Measurements from ENCODE around the gene KCNC1. TPM values are rescaled to one million over a fixed set of nuclear protein-coding genes. Genes with fewer than 3 reads are reported as not detected.

KCNC1 gene
- total RNA-seq, 1 experiment from 2014 or later: 0.20 TPM

GRCh38 chr11:17760102-17761029 lies 25.8 kb downstream of the KCNC1 start:
- CTCF ChIA-PET: interaction anchor here (0.6 to 3.1 kb wide), 21 partner anchors 9 to 220 kb away, joined by 3 to 38 read pairs (median 3); partner anchors contain the start of gene MYOD1
- Mint-ChIP-seq H3K36me3 (no peaks in the 10 kb centered on the region), H3K27me3 (ENCODE audit: low read depth) (no peaks in the 10 kb centered on the region; the same call in 1 of the 2 replicates), H3K4me1 (0 out of 2 replicates have a peak, but pooled peaks cover 4% of the 10 kb centered on the region), H3K27ac (no peak overlapping the region), H3K9me3 (no peaks in the 10 kb centered on the region), H3K4me3 (no peak overlapping the region)
- TF ChIP-seq FOXK1 (CRISPR knock-in tag; IDR thresholded peaks at IDR 0.05): no peak
- no peak for TF ChIP-seq SOX15 (CRISPR knock-in tag; IDR thresholded peaks at IDR 0.05)
- peak; percentile 28; the same call in 1 of the 2 replicates for TF ChIP-seq CTCF (IDR thresholded peaks at IDR 0.05)
- TF ChIP-seq ERG (CRISPR knock-in tag; IDR thresholded peaks at IDR 0.05): no peak
- TF ChIP-seq ZNF423 (CRISPR knock-in tag; IDR thresholded peaks at IDR 0.05): 0 out of 2 replicates have a peak, but pooled peaks have one; percentile 18
- POLR2A ChIA-PET: no interaction called here
- DNase-seq (ENCODE audit: low spot score) (peak; percentile 87), ATAC-seq (peak; percentile 98)

DNA sequence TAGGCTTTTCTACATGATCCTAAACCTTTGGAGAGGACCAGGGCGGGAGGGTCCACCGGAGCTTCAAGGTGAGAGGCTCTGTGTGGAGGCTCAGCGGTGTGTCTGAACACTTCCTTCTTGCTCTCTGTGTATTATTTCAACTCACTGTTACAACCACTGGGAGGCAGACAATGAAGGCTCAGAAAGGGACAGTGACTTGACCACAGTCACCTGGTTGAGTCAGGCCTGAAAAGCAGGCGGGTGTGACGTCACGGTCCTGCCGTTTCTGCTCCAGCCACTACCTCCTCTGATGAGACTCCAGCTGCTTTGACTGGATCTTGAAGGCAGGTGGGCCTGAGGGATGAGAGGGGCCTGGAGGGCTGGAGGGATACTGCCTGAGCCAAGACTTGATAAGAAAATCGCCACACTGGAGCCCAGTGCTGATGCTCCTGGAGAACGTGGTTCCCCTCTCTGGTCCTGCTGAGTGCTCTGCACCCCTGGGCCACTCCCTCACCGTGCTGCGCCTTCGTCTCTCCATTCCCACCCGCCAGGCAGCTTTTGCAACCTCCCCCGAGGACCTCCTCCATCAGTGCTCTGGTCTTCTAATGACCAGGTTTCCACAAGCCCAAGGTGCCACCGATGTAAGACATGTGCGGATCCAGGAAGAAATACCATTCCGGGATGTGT lies 27.9 kb downstream of the KCNC1 start:
- Mint-ChIP-seq H3K4me1 (0 out of 2 replicates have a peak, but pooled peaks cover 4% of the 10 kb centered on the region), H3K9me3 (no peaks in the 10 kb centered on the region), H3K27ac (no peak overlapping the region), H3K36me3 (no peaks in the 10 kb centered on the region), H3K4me3 (no peak overlapping the region), H3K27me3 (ENCODE audit: low read depth) (no peaks in the 10 kb centered on the region)
- TF ChIP-seq TEAD4 (CRISPR knock-in tag; IDR thresholded peaks at IDR 0.05) (no peak), SP1 (CRISPR knock-in tag; conservative IDR thresholded peaks at IDR 0.05) (no peak), E2F5 (CRISPR knock-in tag; IDR thresholded peaks at IDR 0.05) (no peak), GRHL2 (CRISPR knock-in tag; IDR thresholded peaks at IDR 0.05; ENCODE audit: insufficient replicate concordance, severe bottlenecking) (no peak), KAT7 (CRISPR knock-in tag; IDR thresholded peaks at IDR 0.05; ENCODE audit: borderline replicate concordance) (no peak), JUN (CRISPR knock-in tag; IDR thresholded peaks at IDR 0.05) (no peak), ZSCAN18 (CRISPR knock-in tag; IDR thresholded peaks at IDR 0.05) (no peak), E2F4 (CRISPR knock-in tag; IDR thresholded peaks at IDR 0.05; ENCODE audit: borderline replicate concordance, low read depth) (no peak), MYBL2 (CRISPR knock-in tag; IDR thresholded peaks at IDR 0.05) (no peak), MAX (CRISPR knock-in tag; IDR thresholded peaks at IDR 0.05) (no peak)
- TF ChIP-seq, protein P1, sequence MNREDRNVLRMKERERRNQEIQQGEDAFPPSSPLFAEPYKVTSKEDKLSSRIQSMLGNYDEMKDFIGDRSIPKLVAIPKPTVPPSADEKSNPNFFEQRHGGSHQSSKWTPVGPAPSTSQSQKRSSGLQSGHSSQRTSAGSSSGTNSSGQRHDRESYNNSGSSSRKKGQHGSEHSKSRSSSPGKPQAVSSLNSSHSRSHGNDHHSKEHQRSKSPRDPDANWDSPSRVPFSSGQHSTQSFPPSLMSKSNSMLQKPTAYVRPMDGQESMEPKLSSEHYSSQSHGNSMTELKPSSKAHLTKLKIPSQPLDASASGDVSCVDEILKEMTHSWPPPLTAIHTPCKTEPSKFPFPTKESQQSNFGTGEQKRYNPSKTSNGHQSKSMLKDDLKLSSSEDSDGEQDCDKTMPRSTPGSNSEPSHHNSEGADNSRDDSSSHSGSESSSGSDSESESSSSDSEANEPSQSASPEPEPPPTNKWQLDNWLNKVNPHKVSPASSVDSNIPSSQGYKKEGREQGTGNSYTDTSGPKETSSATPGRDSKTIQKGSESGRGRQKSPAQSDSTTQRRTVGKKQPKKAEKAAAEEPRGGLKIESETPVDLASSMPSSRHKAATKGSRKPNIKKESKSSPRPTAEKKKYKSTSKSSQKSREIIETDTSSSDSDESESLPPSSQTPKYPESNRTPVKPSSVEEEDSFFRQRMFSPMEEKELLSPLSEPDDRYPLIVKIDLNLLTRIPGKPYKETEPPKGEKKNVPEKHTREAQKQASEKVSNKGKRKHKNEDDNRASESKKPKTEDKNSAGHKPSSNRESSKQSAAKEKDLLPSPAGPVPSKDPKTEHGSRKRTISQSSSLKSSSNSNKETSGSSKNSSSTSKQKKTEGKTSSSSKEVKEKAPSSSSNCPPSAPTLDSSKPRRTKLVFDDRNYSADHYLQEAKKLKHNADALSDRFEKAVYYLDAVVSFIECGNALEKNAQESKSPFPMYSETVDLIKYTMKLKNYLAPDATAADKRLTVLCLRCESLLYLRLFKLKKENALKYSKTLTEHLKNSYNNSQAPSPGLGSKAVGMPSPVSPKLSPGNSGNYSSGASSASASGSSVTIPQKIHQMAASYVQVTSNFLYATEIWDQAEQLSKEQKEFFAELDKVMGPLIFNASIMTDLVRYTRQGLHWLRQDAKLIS (CRISPR knock-in tag; IDR thresholded peaks at IDR 0.05; ENCODE audit: borderline replicate concordance): no peak
- ChIA-PET CTCF (interaction anchor here (0.5 to 2.8 kb wide), 6 partner anchors 10 to 314 kb away, joined by 3 to 26 read pairs (median 5); no protein-coding TSS in a partner anchor), POLR2A (no interaction called here)
- ATAC-seq (no peak), DNase-seq (ENCODE audit: low spot score) (no peak)
